ENCODE results near the gene SPSB1.
A peak's percentile ranks its signal among the peaks of the same experiment; 100 is the strongest.

Gene SPSB1

GRCh38 chr1:9399510-9400424, 107.1 kb downstream of the SPSB1 start:
- no peak for ATAC-seq (ENCODE audit: low read depth)
- H3K4me1 ChIP-seq (ENCODE audit: insufficient read depth, poor library complexity, severe bottlenecking): no peaks in the 10 kb centered on the region
- no peak overlapping the region for H3K4me3 ChIP-seq (ENCODE audit: severe bottlenecking)
- no peak overlapping the region for H3K27ac ChIP-seq (ENCODE audit: poor library complexity, severe bottlenecking)
- H3K36me3 ChIP-seq (ENCODE audit: low read depth): no peaks in the 10 kb centered on the region
- no peak for TF ChIP-seq CTCF (IDR thresholded peaks at IDR 0.05; ENCODE audit: poor library complexity, severe bottlenecking)
- no peaks in the 10 kb centered on the region for H3K27me3 ChIP-seq (ENCODE audit: insufficient read depth, poor library complexity, severe bottlenecking)
- DNase-seq (ENCODE audit: low spot score): no peak
- no peaks in the 10 kb centered on the region for H3K9me3 ChIP-seq (ENCODE audit: severe bottlenecking)

- Histone ChIP-seq H3K27ac (ENCODE audit: poor library complexity, severe bottlenecking) (no peak overlapping the region), H3K4me3 (ENCODE audit: severe bottlenecking) (no peak overlapping the region), H3K27me3 (ENCODE audit: insufficient read depth, poor library complexity, severe bottlenecking) (no peaks in the 10 kb centered on the region), H3K4me1 (ENCODE audit: insufficient read depth, poor library complexity, severe bottlenecking) (no peaks in the 10 kb centered on the region), H3K9me3 (ENCODE audit: severe bottlenecking) (no peaks in the 10 kb centered on the region), H3K36me3 (ENCODE audit: low read depth) (no peaks in the 10 kb centered on the region)
- TF ChIP-seq CTCF (IDR thresholded peaks at IDR 0.05; ENCODE audit: poor library complexity, severe bottlenecking): no peak
- DNase-seq (ENCODE audit: low spot score): peak; percentile 59
- peak; percentile 73 for ATAC-seq (ENCODE audit: low read depth)
These were observed 107.9 kb downstream of the SPSB1 start for GRCh38 chr1:9400425-9401079.

GRCh38 chr1:9401080-9401453, 108.4 kb downstream of the SPSB1 start:
- H3K36me3 ChIP-seq (ENCODE audit: low read depth): no peaks in the 10 kb centered on the region
- H3K27ac ChIP-seq (ENCODE audit: poor library complexity, severe bottlenecking): no peak overlapping the region
- H3K27me3 ChIP-seq (ENCODE audit: insufficient read depth, poor library complexity, severe bottlenecking): no peaks in the 10 kb centered on the region
- no peaks in the 10 kb centered on the region for H3K4me1 ChIP-seq (ENCODE audit: insufficient read depth, poor library complexity, severe bottlenecking)
- H3K9me3 ChIP-seq (ENCODE audit: severe bottlenecking): no peaks in the 10 kb centered on the region
- DNase-seq (ENCODE audit: low spot score) (peak; percentile 54), ATAC-seq (ENCODE audit: low read depth) (no peak)
- no peak overlapping the region for H3K4me3 ChIP-seq (ENCODE audit: severe bottlenecking)
- TF ChIP-seq CTCF (IDR thresholded peaks at IDR 0.05; ENCODE audit: poor library complexity, severe bottlenecking): no peak

- no peak for TF ChIP-seq CTCF (IDR thresholded peaks at IDR 0.05; ENCODE audit: poor library complexity, severe bottlenecking)
These were observed 109.5 kb downstream of the SPSB1 start for GRCh38 chr1:9402256-9402616.

More at GRCh38 chr1:9402256-9402616, 109.5 kb downstream of the SPSB1 start:
- no peak for ATAC-seq (ENCODE audit: low read depth)
- Histone ChIP-seq H3K9me3 (ENCODE audit: severe bottlenecking) (no peaks in the 10 kb centered on the region), H3K4me1 (ENCODE audit: insufficient read depth, poor library complexity, severe bottlenecking) (no peaks in the 10 kb centered on the region), H3K36me3 (ENCODE audit: low read depth) (no peaks in the 10 kb centered on the region), H3K4me3 (ENCODE audit: severe bottlenecking) (no peak overlapping the region), H3K27me3 (ENCODE audit: insufficient read depth, poor library complexity, severe bottlenecking) (no peaks in the 10 kb centered on the region), H3K27ac (ENCODE audit: poor library complexity, severe bottlenecking) (no peak overlapping the region)
- DNase-seq (ENCODE audit: low spot score): no peak
